Esophagus mucosa (tissue), 1 donor: ENCODE results near the gene DLD. TPM values are rescaled to one million over a fixed set of nuclear protein-coding genes. Genes with fewer than 3 reads are reported as not detected.
"Not testable (repeated sequence)": the region's sequence is repeated elsewhere in the genome, so short reads cannot be mapped to it uniquely, and the experiment has no call there.

Source experiments
- ATAC-seq: fragments of 200-7000 bp; cut with Tn5 transposase; one replicate; pipeline ENCODE4 v1.9.1; 2020
- total RNA-seq: library from RNA; stranded (reverse); gene quantifications from one replicate; pipeline ENCODE4 v1.2.4, GENCODE V29; 2023
- donor health status: DM: yes; HTN: yes; CAD: no.

The DLD gene
- total RNA-seq, 1 donor from 2014 or later = 63.5 TPM

DNA sequence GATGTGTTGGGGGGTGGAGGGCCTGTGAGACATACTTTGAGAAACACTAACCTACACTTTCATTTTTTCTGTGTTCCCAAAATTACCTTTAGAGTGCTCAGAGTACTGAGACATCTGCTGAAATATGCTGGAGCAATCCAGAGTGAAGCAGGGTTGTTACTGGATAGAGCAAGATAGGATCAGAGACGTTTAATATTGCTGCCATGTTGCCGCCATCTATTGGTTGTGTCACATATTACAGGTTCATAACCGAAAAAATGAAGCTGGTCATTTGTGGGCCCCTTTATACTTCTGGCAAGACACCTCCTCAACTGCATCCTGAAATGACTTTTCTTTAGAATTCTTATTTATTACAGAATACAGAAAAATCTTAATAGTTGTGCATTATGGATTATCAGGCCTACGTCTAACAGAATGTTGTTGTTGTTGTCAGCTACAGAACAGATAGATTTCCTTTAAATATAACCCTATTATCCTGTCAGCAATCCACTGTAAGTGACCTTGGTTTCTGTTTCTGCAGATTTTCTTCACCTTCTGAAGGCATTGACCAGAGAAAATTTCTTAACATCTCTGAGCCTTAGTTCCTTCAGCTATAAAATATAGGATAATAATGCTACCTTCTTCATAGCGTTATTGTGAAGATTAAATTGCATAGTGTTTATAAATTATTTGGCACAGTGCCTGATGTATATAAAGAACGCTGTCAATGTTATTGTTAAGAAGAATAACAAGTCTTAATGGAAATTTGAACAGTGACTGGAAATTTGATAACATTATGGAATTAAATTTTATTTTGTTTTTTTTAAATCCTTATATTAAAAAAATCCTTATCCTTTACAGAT lies 16.2 kb upstream of the DLD start:
- ATAC-seq = peak; percentile 82

DNA sequence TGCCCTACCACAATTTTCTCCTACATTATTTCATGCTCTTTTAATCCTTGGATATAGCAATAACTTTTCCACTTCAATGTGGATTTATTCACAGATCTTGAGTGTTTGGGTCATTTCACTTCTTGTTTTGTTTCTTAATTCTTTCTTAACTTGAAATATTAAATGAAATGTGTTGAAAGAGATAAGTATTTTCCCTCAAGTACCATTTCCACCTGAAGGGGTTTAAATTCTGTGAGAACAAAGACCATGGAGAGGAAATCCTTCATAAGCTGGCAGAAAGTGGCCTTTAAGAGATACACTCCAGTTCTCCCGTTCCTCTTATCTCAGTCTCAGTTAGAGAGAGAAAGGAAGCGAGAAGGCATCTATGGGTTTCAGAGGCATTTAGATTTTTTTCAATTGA lies 14.1 kb upstream of the DLD start:
- ATAC-seq = no peak

DNA sequence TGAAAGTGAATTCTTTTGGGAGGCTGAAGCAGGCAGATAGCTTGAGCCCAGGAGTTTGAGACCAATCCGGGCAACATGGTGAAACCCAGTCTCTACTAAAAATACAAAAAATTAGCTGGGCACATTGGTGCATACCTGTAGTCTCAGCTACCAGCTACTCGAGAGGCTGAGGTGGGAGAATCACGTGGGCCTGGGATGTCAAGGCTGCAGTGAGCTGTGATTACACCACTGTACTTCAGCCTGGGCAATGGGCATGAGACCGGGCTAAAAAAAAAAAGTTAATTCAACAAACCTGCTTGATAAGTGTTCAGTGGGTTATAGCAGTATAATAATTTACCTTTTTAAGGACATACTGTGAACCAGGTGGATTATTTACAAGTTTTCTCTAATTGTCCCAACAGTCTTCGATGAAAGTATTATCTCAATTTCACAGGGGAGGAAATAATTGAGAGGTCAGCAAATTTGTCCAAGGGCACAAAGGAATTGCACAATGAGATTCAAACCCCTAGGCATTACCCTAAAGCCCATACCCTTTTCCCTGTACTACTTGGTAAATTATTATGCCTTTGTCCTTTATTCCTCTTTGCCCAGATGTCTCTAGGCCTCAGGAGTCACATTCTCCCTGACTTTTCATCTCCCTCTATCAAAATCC lies 13.1 kb upstream of the DLD start:
- ATAC-seq = no peak

DNA sequence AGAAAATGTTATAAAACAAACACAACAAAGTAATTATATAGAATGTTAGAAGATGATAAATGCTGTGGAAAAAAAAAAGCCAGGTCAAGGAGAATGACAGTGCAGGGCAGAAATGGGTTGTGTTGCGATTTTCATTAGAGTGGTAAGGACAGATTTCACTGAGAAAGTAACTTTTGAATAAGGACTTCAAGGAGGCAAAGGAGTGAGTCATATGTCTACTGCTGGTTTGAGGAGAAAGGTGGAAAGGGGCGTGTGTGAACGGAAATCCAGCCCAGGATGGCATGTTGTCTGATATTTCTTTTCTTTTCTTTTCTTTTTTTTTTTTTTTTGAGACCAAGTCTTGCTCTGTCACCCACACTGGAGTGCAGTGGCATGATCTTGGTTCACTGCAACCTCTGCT lies 12.3 kb upstream of the DLD start:
- ATAC-seq = no peak

DNA sequence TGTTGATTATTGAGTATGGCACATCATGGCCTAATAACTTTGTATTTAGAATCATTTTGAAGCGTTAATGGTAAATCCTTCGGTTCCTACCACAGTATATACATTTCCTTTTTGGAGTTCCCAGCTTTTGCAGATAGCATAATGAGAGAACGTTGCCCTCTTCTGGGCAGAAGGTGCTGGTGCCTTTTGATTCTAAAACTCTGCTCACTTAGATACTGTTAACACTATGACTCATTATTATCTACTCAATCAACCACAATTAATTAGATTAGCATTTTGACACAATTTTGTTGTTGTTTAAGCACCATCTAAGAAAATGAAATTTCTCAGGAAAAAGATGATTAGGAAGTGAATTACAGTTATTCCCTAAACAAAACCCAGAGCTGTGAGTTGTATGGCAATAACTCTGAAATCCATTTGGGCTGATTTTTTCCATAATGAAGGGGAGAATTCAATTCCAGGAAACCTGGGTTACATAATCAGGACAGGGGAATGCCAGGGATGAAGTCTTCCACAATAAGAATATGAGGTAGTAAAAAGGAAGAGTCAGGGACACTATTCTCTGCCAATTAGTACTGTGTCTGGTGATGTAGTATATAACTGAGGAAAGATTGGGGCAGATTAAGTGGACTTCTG lies 11.5 kb upstream of the DLD start:
- peak; percentile 88 for ATAC-seq

DNA sequence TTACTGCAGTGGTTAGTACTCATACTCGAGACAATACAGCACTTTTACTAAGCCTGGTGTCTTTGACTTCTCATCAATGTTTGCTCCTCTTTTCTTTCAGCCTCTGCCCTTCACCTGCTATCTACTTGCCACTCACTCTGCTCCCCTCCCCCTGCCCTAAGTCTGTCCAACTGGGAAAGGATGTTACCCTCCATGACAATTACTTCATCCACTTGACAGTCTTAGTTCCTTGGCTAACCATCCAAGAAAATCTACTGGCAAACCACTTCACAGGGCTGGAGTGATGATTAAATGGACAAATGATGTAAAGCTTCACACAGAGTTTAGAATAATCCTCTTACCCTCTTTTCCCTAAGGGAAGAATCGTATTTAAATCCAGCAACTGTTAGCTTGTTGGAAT lies 8.2 kb upstream of the DLD start:
- ATAC-seq = no peak

DNA sequence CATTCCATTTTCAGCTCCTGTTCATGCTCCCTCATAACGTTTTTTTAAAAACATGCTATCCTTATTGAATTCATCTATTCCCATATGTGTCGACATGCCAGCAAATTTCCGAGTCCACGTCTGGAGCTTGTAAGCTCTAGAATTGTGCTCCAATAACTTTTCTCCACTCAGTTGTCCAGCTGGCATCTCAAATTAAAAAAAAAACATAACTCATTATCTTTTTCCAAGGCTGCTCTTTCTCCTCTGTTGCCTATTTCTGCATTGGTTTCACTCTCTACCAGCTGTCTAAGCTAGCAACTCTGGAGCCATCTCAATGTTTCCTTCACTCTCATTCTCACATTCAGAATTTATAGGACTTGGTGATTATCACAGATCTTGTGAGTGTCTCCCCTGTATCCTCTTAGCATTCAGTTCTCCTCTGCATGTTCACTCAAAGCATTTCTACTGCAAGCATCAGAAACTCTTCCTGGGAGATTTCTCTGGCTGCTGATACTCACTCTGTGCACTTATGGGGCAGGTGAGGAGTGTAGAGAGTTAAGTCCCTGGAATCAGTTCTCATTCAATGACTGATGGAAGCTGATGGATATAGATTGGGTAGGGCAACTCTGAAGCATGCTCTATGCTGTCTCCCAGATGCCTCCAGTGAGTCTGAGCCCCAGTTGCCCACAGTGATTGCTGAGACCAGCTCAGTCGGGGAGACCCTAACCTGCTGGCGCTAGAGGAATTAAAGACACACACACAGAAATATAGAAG lies 6.7 kb upstream of the DLD start:
- ATAC-seq = no peak

DNA sequence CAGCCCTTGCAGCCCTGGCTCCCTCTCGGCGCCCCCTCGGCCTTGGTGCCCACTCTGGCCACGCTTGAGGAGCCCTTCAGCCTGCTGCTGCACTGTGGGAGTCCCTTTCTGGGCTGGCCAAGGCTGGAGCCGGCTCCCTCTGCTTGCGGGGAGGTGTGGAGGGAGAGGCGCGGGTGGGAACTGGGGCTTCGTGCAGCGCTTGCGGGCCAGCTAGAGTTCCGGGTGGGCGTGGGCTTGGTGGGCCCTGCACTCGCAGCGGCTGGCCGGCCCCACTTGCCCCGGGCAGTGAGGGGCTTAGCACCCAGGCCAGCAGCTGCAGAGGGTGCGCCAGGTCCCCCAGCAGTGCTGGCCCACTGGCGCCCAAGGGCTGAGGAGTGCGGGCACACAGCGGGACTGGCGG lies 3.2 kb upstream of the DLD start:
- not testable (repeated sequence) for ATAC-seq

DNA sequence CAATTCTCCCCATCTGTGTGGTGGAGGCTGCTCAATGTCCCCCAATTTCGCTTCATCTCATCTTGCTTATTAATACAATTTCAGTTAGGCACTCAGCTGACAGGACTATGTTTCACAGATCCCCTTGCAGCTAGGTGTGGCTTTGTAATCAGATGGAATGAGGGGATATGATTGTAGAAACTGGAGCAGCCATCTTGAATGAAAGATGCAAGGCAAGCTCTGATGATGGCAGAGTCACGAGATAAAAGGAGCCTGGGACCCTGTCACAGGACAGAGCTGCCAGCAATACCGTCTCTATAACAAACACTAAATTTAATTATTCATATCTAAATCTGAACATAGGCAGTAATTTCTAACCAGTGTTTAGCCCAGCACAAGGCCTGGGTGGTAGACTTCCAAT lies 991 bp upstream of the DLD start:
- no peak for ATAC-seq

DNA sequence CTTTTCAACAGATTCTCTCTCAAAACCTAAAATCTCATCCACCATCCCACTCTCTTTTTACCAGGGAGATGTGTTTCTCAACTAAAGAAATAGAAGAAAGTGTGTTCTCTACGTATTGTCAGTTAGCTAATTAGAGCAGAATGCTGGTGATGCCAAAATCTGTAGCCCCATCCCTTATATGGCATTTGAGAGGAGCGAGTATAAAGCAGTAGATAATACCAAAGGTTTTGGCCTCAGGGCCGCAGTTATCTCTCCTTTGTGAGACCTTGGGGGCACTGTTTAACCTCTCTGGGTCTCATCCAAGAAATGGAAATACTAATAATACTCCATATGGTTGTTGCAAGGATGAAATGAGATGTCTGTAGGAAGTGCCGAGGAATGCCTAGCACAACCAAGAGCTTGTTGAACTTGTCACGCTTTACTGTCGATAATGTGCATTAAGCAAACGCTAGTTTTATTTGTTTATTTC lies 456 bp upstream of the DLD start:
- ATAC-seq = peak; percentile 2

DNA sequence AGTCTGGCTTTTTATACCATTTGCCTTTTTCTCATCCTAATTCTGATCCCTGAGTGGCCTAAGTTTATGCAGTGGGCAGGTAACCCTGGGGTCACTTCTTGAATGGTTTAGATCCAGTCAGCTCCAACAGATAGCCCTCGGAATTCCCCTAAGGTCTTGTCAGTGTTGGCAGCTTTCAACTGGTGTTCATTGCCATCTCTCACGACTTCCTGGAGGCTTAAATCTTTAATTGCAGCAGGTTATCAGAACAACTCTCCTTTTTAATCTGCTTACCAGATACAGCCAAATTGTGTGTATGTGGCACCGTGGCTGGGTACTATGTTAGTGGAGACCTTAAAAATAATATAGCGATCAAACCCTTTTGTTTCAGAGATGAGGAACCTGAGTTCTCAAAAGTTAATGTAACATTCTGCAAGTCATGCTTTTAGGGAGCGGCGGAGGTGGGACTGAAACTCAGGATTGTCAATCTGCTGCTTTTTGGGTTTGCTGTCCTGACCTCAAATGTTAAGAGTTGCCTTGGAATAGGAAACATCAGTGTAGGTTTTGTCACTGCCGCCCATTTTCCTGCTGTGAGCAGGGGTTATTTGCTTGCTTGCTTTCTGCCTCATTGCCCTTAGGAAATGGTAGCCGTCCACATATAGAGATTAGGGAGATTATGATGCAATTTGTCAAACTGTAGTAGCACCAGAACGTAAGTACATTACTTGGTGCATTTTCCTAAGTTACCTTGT lies 818 bp downstream of the DLD start:
- no peak for ATAC-seq

DNA sequence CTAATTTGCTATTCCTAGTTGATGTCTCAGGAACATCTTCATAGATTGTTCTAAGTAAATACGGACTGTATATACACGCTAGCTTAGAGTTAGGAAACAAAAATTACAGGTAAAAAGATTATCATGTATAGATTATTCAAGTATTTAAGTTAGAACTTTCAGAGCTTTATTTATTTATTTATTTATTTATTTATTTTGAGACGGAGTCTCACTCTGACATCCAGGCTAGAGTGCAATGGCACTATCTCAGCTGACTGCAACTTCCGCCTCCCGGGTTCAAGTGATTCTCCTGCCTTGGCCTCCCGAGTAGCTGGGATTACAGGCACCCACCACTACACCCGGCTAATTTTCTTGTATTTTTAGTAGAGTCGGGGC lies 1.4 kb downstream of the DLD start:
- not testable (repeated sequence) for ATAC-seq

DNA sequence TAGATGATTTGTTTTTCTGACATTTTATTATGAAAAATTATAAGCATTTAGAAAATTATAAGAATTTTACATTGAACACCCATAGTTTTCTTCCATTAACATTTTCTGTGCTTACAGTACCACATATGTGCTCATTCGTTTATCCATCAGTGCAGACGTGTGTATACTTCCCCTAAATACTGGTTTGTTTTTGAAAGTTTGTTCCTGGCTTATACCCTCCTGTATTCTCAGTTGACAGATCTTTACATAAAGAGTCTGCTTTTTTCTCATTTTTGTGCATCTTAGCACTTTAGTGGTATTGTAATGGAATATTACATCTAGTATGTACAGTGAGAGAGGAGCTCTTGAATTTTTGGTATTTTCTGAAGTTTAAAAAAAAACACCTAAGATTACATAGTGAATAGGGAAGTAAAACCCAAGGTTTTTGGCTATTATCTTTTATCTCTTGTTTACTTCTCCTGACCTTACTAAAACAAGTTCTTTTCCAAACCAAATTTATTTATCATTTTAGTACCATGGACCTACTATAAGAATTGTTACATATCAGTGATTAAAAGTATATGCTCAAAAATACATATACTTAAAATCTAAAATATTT lies 8.1 kb downstream of the DLD start:
- no peak for ATAC-seq

DNA sequence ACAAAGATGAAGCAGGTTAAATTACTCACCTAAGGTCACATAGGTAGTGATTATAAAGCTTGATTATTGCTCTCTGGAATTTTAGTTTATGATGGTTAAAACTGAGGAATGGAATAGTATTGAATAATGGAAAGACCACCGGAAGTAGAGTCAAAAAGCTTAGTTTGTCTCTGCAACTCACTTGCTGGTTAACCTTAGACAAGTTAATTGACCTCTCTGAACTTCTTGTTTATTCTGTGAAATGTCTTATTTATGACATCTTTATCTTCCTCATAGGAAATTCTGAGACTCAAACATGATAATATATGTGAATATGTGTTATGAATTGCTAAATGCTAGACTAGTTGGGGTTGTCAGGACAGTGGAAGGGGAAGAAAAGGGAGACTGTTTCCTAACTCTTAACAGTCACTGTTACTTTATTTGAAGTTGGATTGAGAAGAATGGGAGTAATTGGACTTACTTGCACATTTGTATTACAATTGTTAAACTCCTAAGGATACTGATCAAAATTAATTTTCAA lies 9.6 kb downstream of the DLD start:
- no peak for ATAC-seq

DNA sequence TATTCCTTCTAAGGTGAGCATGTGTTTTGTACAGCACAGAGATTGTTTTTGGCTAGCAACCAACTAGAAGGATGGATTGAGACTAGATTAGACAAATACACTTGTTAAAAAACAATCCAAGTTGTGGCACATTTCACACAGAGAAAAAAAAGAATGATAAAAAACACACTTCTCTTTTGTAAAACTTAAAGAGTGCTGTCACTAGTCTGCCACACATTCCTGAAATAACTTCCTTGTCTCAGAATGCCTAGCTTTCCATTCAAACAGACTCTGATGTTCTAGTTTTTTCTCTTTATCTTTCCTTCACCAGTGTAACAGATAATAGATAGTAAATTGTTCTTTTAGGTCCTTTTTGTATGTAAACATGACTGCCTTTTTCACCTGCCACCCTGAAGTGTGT lies 11.4 kb downstream of the DLD start:
- no peak for ATAC-seq

DNA sequence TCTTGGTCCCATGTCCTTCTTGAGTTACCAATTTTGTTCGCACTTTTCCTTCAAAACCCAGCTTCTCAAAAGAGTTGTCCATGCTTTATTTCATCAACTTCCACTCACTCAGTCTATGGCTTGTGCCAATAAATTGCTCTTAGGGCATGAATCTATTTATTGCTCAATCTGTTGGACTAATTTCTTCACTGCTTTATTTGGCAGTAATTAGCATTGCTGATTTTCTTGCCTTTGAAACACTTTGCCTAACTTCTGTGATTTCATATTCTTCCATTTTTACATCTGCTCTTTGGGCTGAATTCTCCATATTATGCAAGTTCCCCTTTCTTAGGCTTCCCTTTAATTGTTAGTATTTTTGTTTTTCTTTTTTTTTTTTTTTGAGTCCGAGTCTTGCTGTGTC lies 16.8 kb downstream of the DLD start:
- no peak for ATAC-seq

DNA sequence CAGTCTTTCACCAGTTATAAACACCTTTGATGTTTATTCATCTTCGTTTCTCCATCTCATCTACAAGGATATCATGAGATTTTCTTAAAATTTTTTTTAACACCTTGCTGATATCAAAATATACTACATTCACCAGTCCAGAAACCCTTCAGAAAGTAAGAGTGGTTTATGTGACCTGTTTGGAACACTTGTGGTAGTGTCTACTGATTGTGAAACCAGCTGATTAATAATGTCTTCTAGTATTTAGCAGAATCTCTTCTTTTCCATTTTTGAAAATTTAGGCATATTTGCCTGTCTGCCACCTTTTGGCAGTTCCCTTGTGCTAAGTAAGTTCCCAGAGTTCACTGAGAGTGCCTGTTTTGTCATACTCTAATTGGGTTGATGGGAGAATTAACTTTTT lies 18.5 kb downstream of the DLD start:
- no peak for ATAC-seq

DNA sequence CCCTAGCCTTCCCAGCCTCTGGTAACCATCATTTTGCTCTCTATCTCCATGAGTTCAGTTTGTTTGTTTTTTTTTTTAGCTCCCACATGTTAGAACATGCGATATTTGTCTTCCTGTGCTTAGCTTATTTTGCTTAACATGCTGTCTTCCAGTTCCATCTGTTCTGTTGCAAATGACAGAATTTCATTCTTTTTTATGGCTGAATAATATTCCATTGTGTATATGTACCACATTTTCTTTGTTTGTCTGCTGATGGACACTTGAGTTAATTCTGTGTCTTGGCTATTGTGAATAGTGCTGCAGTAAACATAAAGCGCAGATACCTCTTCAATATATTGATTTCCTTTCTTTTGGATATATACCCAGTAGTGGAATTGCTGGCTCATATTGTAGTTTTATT lies 21.0 kb downstream of the DLD start:
- ATAC-seq = no peak

DNA sequence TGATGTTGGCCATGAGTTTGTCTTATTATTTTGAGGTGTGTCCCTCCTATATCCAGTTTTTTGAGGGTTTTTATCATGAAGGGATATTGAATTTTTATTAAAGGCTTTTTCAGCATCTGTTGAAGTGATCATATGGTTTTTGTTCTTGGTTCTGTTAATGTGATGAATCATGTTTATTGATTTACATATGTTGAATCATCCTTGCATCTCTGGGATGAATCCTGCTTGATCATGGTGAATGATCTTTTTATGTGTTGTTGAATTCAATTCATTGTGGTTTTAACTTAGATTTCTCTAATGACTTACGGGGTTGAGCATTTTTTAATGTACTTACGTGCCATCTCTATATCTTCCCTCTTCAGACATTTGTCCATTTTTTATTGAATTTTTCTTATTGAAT lies 22.9 kb downstream of the DLD start:
- no peak for ATAC-seq

DNA sequence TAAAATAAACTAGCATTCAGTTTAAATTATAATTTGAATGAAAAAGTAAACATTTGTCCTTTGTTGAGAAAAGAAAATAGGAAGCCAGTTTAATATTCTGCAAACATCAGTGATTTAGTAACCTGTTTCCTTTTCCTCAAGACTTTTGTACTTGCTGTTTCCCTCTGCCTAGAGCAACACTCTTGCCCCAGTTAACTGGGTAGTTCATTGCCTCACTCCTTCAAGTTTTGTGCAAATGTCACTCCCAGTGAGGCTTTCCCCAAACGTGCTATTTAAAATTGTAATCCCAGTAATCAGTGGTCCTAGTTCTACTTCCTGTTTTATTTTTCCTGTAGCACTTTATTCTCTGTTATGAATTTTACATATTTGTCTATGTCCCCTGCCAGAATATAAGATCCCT lies 23.8 kb downstream of the DLD start:
- ATAC-seq = no peak

DNA sequence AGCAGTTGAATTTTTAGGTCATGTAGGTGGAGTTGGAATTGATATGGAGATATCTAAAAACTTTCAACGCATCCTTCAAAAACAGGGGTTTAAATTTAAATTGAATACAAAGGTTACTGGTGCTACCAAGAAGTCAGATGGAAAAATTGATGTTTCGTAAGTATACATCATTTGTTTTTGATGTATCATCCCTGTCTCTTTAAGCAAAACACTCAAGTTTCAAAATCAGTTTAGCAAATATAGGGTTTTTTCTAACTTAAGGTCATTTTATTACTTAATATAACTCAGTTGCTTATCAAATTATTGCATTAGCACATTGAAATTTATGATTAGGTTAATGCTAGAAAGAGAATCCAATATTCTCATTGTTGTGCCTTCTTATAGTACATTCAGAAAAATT lies 24.6 kb downstream of the DLD start:
- no peak for ATAC-seq
